ENCODE results near the gene TPRN. TPM values are rescaled to one million over a fixed set of nuclear protein-coding genes. Genes with fewer than 3 reads are reported as not detected.

The TPRN gene
- total RNA-seq, 1 experiment from 2014 or later, result 24.9 TPM

- no peak for TF ChIP-seq MAX (IDR thresholded peaks at IDR 0.05)
Measured at GRCh38 chr9:137169896-137170358, 30.6 kb downstream of the TPRN start, which contains the start of gene LRRC26 (continued).

GRCh38 chr9:137168904-137169856 lies 31.4 kb downstream of the TPRN start:
- Histone ChIP-seq H3K27ac (ENCODE audit: low read depth, low read length) (peak overlapping the region; percentile 65; the same call in 1 of the 2 replicates), H3K27me3 (ENCODE audit: insufficient read depth, low read length) (no peaks in the 10 kb centered on the region)
- intact Hi-C loops (cut with micrococcal nuclease), result no loop called here

GRCh38 chr9:137168573-137168903 lies 32.0 kb downstream of the TPRN start:
- no peaks in the 10 kb centered on the region for H3K36me3 ChIP-seq (ENCODE audit: control insufficient read depth in 1 of 2, insufficient read depth in 2 of 2, low read length in 2 of 2)
- H3K9me2 ChIP-seq (ENCODE audit: insufficient read depth), result no peaks in the 10 kb centered on the region
- H3K27me3 ChIP-seq (ENCODE audit: insufficient read depth, low read length), result no peaks in the 10 kb centered on the region
- no TSS peak for BruUV-seq (replicated peaks)
- no peaks in the 10 kb centered on the region for H4K20me1 ChIP-seq (ENCODE audit: insufficient read depth)
- no peak for TF ChIP-seq EZH2phosphoT487 (IDR thresholded peaks at IDR 0.05; ENCODE audit: borderline replicate concordance)
- no peak for TF ChIP-seq RAD21 (IDR thresholded peaks at IDR 0.05; ENCODE audit: low read depth)
- no peak for TF ChIP-seq CEBPB (IDR thresholded peaks at IDR 0.05; ENCODE audit: low read depth)
- TF ChIP-seq EGR1 (IDR thresholded peaks at IDR 0.05; ENCODE audit: low read depth), result no peak
- TF ChIP-seq POLR2AphosphoS5 (IDR thresholded peaks at IDR 0.05; ENCODE audit: low read depth, low read length), result peak; percentile 11; the same call in 1 of the 2 replicates
- TF ChIP-seq TCF7L2 (IDR thresholded peaks at IDR 0.05; ENCODE audit: borderline replicate concordance, extremely low read depth, insufficient read depth, insufficient read length), result no peak
- TF ChIP-seq SP1 (IDR thresholded peaks at IDR 0.05; ENCODE audit: low read depth), result no peak
- TF ChIP-seq POLR2A (IDR thresholded peaks at IDR 0.05; ENCODE audit: borderline replicate concordance, extremely low read depth, insufficient read depth, insufficient read length), result no peak
- DNase-seq (ENCODE audit: low read depth, low spot score), result no peak
- RAD21 ChIA-PET (ENCODE audit: low non-redundant PET in 1 of 2, low total read pairs in 2 of 2, uncharacterized antibody in 2 of 2, unreplicated experiment in 2 of 2), result no interaction called here
- POLR2A ChIA-PET, result interaction anchor here (0.9 to 3.4 kb wide), 4 partner anchors 8 to 101 kb away, joined by 3 to 12 read pairs (median 4); partner anchors contain the start of gene SSNA1
- H3K4me2 ChIP-seq (ENCODE audit: low read length), result peak overlapping the region; percentile 84
- peak overlapping the region; percentile 41 to 60 for H3K4me3 ChIP-seq (replicated peaks in 1 of 2; ENCODE audit: low read depth in 1 of 2, low read length in 2 of 2)
- CTCF ChIA-PET, result interaction anchor here (0.9 to 1.9 kb wide), 2 partner anchors 20 to 59 kb away, joined by 4 read pairs; partner anchors contain the start of genes ANAPC2, RNF224 and SSNA1
- peaks cover 17 to 44% of the 10 kb centered on the region in 2 experiments for H3K4me1 ChIP-seq (ENCODE audit: control insufficient read depth in 1 of 2, insufficient read depth in 2 of 2, low read length in 2 of 2)
- H3K27ac ChIP-seq (ENCODE audit: low read depth, low read length), result peak overlapping the region; percentile 65; the same call in 1 of the 2 replicates
- no peak overlapping the region for H2AFZ ChIP-seq (ENCODE audit: low read depth, low read length, poor library complexity, severe bottlenecking)
- intact Hi-C loops (cut with micrococcal nuclease), result no loop called here
- no peaks in the 10 kb centered on the region for H3K79me2 ChIP-seq (ENCODE audit: insufficient read depth, low read length)
- H3K9ac ChIP-seq (ENCODE audit: low read length), result peak overlapping the region; percentile 58
- H3K9me3 ChIP-seq (ENCODE audit: control insufficient read depth in 1 of 2, insufficient read depth in 1 of 2, low read depth in 1 of 2, low read length in 2 of 2), result no peaks in the 10 kb centered on the region
- peak; percentile 46 for ATAC-seq

More at GRCh38 chr9:137168904-137169856, 31.4 kb downstream of the TPRN start:
- Histone ChIP-seq H3K79me2 (ENCODE audit: insufficient read depth, low read length) (no peaks in the 10 kb centered on the region), H3K4me2 (ENCODE audit: low read length) (peak overlapping the region; percentile 84), H4K20me1 (ENCODE audit: insufficient read depth) (no peaks in the 10 kb centered on the region), H3K4me1 (ENCODE audit: control insufficient read depth in 1 of 2, insufficient read depth in 2 of 2, low read length in 2 of 2) (peaks cover 14 to 40% of the 10 kb centered on the region in 2 experiments), H3K9me3 (ENCODE audit: control insufficient read depth in 1 of 2, insufficient read depth in 1 of 2, low read depth in 1 of 2, low read length in 2 of 2) (no peaks in the 10 kb centered on the region), H3K9me2 (ENCODE audit: insufficient read depth) (no peaks in the 10 kb centered on the region), H3K9ac (ENCODE audit: low read length) (peak overlapping the region; percentile 58), H3K36me3 (ENCODE audit: control insufficient read depth in 1 of 2, insufficient read depth in 2 of 2, low read length in 2 of 2) (no peaks in the 10 kb centered on the region), H3K4me3 (replicated peaks in 1 of 2; ENCODE audit: low read depth in 1 of 2, low read length in 2 of 2) (peak overlapping the region; percentile 41 to 60), H2AFZ (ENCODE audit: low read depth, low read length, poor library complexity, severe bottlenecking) (no peak overlapping the region)
- DNase-seq (ENCODE audit: low read depth, low spot score) (peak; percentile 65), ATAC-seq (peak; percentile 75)
- ChIA-PET RAD21 (ENCODE audit: low non-redundant PET in 1 of 2, low total read pairs in 2 of 2, uncharacterized antibody in 2 of 2, unreplicated experiment in 2 of 2) (interaction anchor here in 1 of 2 experiments (1.0 kb wide), 1 partner anchor 20 kb away, joined by 3 read pairs; no protein-coding TSS in a partner anchor), CTCF (interaction anchor here (1.1 to 1.9 kb wide), 3 partner anchors 58 to 140 kb away, joined by 4 to 5 read pairs (median 4); partner anchors contain the start of gene RNF224), POLR2A (interaction anchor here (0.9 to 3.4 kb wide), 3 partner anchors 8 to 101 kb away, joined by 3 to 12 read pairs (median 3); no protein-coding TSS in a partner anchor)
- no TSS peak for BruUV-seq (replicated peaks)
- TF ChIP-seq POLR2AphosphoS5 (IDR thresholded peaks at IDR 0.05; ENCODE audit: low read depth, low read length) (peak; percentile 71), CBX3 (IDR thresholded peaks at IDR 0.05; ENCODE audit: low read depth) (no peak), ELF1 (IDR thresholded peaks at IDR 0.05; ENCODE audit: borderline replicate concordance, low read depth) (no peak), JUND (IDR thresholded peaks at IDR 0.05) (no peak), ZFX (IDR thresholded peaks at IDR 0.05) (peak; percentile 58; the same call in 1 of the 2 replicates)
